PC-9 (cell line): ENCODE results near the gene STEAP1B.

Experiments used
- EZH2 ChIP-seq: fragments of 200-600 bp; sonication (generic); IDR thresholded peaks from 2 replicates; pipeline ENCODE4 v1.8.0; 2017; ENCODE audit warnings: antibody characterized with exemption, low read depth
- TF ChIP-seq, protein P1 (sequence below): fragments of 200-600 bp; sonication (generic); conservative IDR thresholded peaks from 2 replicates; pipeline ENCODE4 v1.6.1; 2017; ENCODE audit warnings: mixed run types, antibody characterized with exemption, mild to moderate bottlenecking, moderate library complexity

- TF ChIP-seq, protein P1, sequence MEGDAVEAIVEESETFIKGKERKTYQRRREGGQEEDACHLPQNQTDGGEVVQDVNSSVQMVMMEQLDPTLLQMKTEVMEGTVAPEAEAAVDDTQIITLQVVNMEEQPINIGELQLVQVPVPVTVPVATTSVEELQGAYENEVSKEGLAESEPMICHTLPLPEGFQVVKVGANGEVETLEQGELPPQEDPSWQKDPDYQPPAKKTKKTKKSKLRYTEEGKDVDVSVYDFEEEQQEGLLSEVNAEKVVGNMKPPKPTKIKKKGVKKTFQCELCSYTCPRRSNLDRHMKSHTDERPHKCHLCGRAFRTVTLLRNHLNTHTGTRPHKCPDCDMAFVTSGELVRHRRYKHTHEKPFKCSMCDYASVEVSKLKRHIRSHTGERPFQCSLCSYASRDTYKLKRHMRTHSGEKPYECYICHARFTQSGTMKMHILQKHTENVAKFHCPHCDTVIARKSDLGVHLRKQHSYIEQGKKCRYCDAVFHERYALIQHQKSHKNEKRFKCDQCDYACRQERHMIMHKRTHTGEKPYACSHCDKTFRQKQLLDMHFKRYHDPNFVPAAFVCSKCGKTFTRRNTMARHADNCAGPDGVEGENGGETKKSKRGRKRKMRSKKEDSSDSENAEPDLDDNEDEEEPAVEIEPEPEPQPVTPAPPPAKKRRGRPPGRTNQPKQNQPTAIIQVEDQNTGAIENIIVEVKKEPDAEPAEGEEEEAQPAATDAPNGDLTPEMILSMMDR = no peak
- no peak for TF ChIP-seq EZH2
Measured at GRCh38 chr7:22394739-22395138, 105.2 kb downstream of the STEAP1B start.
